Measurements from ENCODE around the gene C2orf92.

- no peak for TF ChIP-seq NFE2L2 (conservative IDR thresholded peaks at IDR 0.05; ENCODE audit: low read length)
- TF ChIP-seq CTCF (IDR thresholded peaks at IDR 0.05) = no peak
- TF ChIP-seq BCL3 (IDR thresholded peaks at IDR 0.05) = no peak
These were observed 66.7 kb downstream of the C2orf92 start for GRCh38 chr2:97736185-97736584.
